ENCODE measurements around the gene DLST. TPM values are rescaled to one million over a fixed set of nuclear protein-coding genes. Genes with fewer than 3 reads are reported as not detected.
A peak's percentile ranks its signal among the peaks of the same experiment; 100 is the strongest.

DLST gene
- total RNA-seq, 1 donor from 2014 or later = 52.2 TPM

DNA sequence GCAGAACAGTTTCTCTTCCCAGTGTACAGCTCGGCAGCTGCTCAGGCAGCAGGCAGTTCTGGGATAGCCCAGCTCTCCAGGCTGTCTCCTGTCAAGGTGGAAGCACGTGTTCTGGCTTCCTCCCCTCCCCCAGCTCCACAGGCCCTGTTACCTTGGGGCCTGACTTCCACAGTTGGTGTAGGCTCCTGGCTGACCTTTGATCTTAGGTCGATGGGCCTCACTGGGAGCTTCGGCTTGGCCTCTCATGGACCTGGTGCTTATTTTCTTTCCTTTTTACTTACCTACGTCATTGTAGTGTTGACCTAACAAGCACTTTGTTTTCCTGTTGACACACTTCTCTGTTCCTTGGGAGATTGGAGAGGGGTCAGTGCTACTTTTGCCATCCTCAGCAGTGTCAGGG is 17.0 kb downstream of the DLST start:
- Mint-ChIP-seq H3K4me1 (no peaks in the 10 kb centered on the region), H3K27me3 (ENCODE audit: insufficient read depth, low read depth) (peaks cover 2% of the 10 kb centered on the region), H3K27ac (no peak overlapping the region), H3K4me3 (no peak overlapping the region), H3K9me3 (no peaks in the 10 kb centered on the region), H3K36me3 (peaks cover 60% of the 10 kb centered on the region)
- no peaks in the 10 kb centered on the region for H3K4me1 ChIP-seq
- no peak overlapping the region for H3K9ac ChIP-seq
- DNase-seq (ENCODE audit: low spot score) = no peak
- no peak overlapping the region for H3K4me2 ChIP-seq
- TF ChIP-seq, protein P1, sequence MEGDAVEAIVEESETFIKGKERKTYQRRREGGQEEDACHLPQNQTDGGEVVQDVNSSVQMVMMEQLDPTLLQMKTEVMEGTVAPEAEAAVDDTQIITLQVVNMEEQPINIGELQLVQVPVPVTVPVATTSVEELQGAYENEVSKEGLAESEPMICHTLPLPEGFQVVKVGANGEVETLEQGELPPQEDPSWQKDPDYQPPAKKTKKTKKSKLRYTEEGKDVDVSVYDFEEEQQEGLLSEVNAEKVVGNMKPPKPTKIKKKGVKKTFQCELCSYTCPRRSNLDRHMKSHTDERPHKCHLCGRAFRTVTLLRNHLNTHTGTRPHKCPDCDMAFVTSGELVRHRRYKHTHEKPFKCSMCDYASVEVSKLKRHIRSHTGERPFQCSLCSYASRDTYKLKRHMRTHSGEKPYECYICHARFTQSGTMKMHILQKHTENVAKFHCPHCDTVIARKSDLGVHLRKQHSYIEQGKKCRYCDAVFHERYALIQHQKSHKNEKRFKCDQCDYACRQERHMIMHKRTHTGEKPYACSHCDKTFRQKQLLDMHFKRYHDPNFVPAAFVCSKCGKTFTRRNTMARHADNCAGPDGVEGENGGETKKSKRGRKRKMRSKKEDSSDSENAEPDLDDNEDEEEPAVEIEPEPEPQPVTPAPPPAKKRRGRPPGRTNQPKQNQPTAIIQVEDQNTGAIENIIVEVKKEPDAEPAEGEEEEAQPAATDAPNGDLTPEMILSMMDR (IDR thresholded peaks at IDR 0.05) = no peak
- TF ChIP-seq EZH2phosphoT487 (IDR thresholded peaks at IDR 0.05) (no peak), EZH2 (IDR thresholded peaks at IDR 0.05) (no peak)
- H3K27me3 ChIP-seq = no peaks in the 10 kb centered on the region
- H3K27ac ChIP-seq = no peak overlapping the region
- H4K20me1 ChIP-seq (ENCODE audit: low read depth) = peaks cover 6% of the 10 kb centered on the region
- peaks cover 3% of the 10 kb centered on the region for H3F3A ChIP-seq (ENCODE audit: low read depth)
- H3K9me3 ChIP-seq (ENCODE audit: low read depth) = no peaks in the 10 kb centered on the region
- H2AFZ ChIP-seq (replicated peaks) = no peak overlapping the region
- no peaks in the 10 kb centered on the region for H3K79me2 ChIP-seq (ENCODE audit: low read depth)
- peaks cover 16% of the 10 kb centered on the region for H3K36me3 ChIP-seq
- no peak overlapping the region for H3K4me3 ChIP-seq

DNA sequence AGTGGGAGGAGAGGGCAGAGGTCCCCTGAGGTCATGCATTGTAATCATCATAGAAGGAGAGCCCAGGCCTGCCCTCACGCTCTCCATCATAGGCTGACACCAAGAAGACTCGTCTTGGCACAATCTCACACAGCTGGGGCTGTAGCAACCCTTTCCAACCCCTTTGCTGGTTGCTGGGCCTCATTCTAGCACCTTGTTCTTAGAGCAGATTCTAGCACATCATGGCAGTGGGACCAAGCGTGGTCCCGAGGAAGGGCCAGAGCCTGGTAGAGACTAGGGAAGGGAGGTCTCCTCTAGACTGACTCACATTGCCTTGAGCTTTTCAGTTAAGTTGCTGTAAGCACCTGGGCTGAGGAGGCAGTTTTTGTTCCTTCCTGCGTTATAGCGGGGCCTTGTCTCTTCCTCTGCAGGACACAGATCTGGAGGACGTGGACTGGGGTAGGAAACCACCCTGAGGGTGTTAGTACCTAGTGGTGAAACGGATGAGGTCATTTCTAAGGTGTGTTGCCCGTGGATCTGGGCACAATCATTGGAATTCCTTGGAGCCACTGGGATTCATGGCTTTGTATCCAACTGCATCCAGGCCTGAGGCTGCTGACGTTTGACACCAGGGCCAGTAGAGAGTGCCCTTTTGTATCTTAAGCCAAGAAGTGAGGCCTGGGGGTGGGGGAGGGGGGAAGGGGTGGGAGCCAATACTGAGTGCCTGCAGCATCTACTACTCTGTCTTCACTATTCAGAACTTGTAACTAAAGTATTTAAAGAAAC is 21.4 kb downstream of the DLST start:
- Histone ChIP-seq H3K4me3 (no peak overlapping the region), H3K9me3 (ENCODE audit: low read depth) (no peaks in the 10 kb centered on the region), H4K20me1 (ENCODE audit: low read depth) (peaks cover 6% of the 10 kb centered on the region), H3K9ac (no peak overlapping the region), H3K36me3 (peaks cover 14% of the 10 kb centered on the region), H3K4me2 (no peak overlapping the region), H3F3A (ENCODE audit: low read depth) (peaks cover 10% of the 10 kb centered on the region), H2AFZ (replicated peaks) (no peak overlapping the region), H3K27me3 (no peaks in the 10 kb centered on the region), H3K4me1 (no peaks in the 10 kb centered on the region), H3K27ac (no peak overlapping the region), H3K79me2 (ENCODE audit: low read depth) (no peaks in the 10 kb centered on the region)
- H3K36me3 Mint-ChIP-seq = peaks cover 42% of the 10 kb centered on the region
- TF ChIP-seq EZH2 (IDR thresholded peaks at IDR 0.05) (no peak), EZH2phosphoT487 (IDR thresholded peaks at IDR 0.05) (no peak)
- TF ChIP-seq, protein P1 (IDR thresholded peaks at IDR 0.05) = no peak
- no peak overlapping the region for H3K27ac Mint-ChIP-seq
- peaks cover 3% of the 10 kb centered on the region for H3K27me3 Mint-ChIP-seq (ENCODE audit: insufficient read depth, low read depth)
- no peaks in the 10 kb centered on the region for H3K9me3 Mint-ChIP-seq
- peak; percentile 34 for DNase-seq (ENCODE audit: low spot score)
- H3K4me1 Mint-ChIP-seq = no peaks in the 10 kb centered on the region
- no peak overlapping the region for H3K4me3 Mint-ChIP-seq

DNA sequence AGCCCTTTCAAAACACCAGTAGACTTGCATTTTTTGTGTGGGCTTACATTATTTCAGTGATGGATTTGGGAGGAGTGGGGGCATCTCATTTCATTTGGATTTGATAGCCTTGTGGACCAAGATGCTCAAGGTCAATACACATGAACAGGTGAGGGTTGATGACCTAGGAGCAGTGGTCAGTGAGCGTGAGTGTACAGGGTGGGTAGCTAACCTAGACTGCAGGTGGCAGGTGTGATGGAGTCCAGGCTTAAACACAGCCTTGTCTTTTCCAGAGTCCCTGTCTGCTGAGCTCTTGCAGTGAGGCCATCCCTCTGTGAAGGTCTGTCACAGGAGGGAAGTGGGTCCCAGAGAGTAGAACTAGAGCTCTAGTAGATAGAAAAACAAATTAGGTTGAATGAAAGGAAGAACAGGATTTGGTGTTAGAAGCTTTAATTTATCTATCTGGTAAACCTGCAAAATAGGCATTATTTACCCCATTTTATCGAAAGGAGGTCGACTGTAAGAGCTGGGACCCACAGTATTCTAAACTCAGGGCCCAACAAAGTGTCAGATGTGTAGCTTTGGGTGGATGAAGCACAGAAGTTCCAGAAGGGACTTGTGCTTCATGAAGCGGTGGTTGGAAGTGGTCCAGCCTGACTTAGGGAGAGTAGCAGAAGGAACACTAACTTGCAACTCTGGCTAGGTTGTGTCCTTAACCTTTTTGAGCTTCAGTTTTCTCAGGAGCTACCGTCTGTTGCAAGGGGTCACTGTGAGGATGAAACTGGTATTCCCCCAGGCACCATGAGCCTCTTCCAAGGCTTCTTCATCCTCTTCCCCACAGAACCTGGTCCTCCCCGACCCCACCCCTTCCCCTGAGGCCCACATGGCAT is 23.2 kb downstream of the DLST start:
- Histone ChIP-seq H2AFZ (replicated peaks) (no peak overlapping the region), H3K4me1 (no peaks in the 10 kb centered on the region), H4K20me1 (ENCODE audit: low read depth) (peaks cover 6% of the 10 kb centered on the region), H3K27ac (no peak overlapping the region), H3K27me3 (no peaks in the 10 kb centered on the region), H3K79me2 (ENCODE audit: low read depth) (no peaks in the 10 kb centered on the region), H3K4me2 (no peak overlapping the region), H3K4me3 (no peak overlapping the region), H3F3A (ENCODE audit: low read depth) (peaks cover 10% of the 10 kb centered on the region), H3K9ac (no peak overlapping the region), H3K9me3 (ENCODE audit: low read depth) (no peaks in the 10 kb centered on the region), H3K36me3 (peaks cover 11% of the 10 kb centered on the region)
- no peaks in the 10 kb centered on the region for H3K4me1 Mint-ChIP-seq
- peaks cover 3% of the 10 kb centered on the region for H3K27me3 Mint-ChIP-seq (ENCODE audit: insufficient read depth, low read depth)
- H3K9me3 Mint-ChIP-seq = no peaks in the 10 kb centered on the region
- peaks cover 24% of the 10 kb centered on the region for H3K36me3 Mint-ChIP-seq
- DNase-seq (ENCODE audit: low spot score) = no peak
- no peak overlapping the region for H3K27ac Mint-ChIP-seq
- no peak overlapping the region for H3K4me3 Mint-ChIP-seq
- TF ChIP-seq, protein P1 (IDR thresholded peaks at IDR 0.05) = no peak
- TF ChIP-seq EZH2 (IDR thresholded peaks at IDR 0.05) (no peak), EZH2phosphoT487 (IDR thresholded peaks at IDR 0.05) (no peak)
